Skeletal muscle satellite cell (primary cell): Measurements from ENCODE around the gene ZNF124.
A peak's percentile ranks its signal among the peaks of the same experiment; 100 is the strongest.
"Not testable (repeated sequence)": the region's sequence is repeated elsewhere in the genome, so short reads cannot be mapped to it uniquely, and the experiment has no call there.

Experiments
- H3K27me3 ChIP-seq: 2 replicates; pipeline ENCODE4 v1.7.0; 2013; ENCODE audit warnings: low read length; ENCODE audit not compliant: control insufficient read depth, insufficient read depth
- H3K36me3 ChIP-seq: 2 replicates; pipeline ENCODE4 v1.7.0; 2013; ENCODE audit warnings: mild to moderate bottlenecking, control low read depth, low read length; ENCODE audit not compliant: insufficient read depth
- H3K4me1 ChIP-seq: 2 replicates; pipeline ENCODE4 v1.7.0; 2013; ENCODE audit warnings: low read length; ENCODE audit not compliant: control insufficient read depth, insufficient read depth
- H3K4me2 ChIP-seq: 2 replicates; pipeline ENCODE4 v1.7.0; 2013; ENCODE audit warnings: mild to moderate bottlenecking, low read length
- H3K4me3 ChIP-seq: 2 replicates; pipeline ENCODE4 v1.7.0; 2013; ENCODE audit warnings: low read length
- H3K9ac ChIP-seq: 2 replicates; pipeline ENCODE4 v1.7.0; 2013; ENCODE audit warnings: mild to moderate bottlenecking, low read depth, low read length, moderate library complexity
- H3K9me3 ChIP-seq: replicated peaks from 2 replicates; pipeline ENCODE4 v1.7.0; 2013; ENCODE audit warnings: mild to moderate bottlenecking, control low read depth, low read length

Gene ZNF124

GRCh38 chr1:247165674-247166073 is 6.1 kb downstream of the ZNF124 start:
- H3K4me2 ChIP-seq: no peak overlapping the region
- no peaks in the 10 kb centered on the region for H3K27me3 ChIP-seq
- H3K4me3 ChIP-seq: no peak overlapping the region
- no peaks in the 10 kb centered on the region for H3K4me1 ChIP-seq
- H3K9me3 ChIP-seq: peaks cover 20% of the 10 kb centered on the region
- no peak overlapping the region for H3K9ac ChIP-seq
- no peaks in the 10 kb centered on the region for H3K36me3 ChIP-seq

GRCh38 chr1:247164694-247165093 is 7.1 kb downstream of the ZNF124 start:
- Histone ChIP-seq H3K4me1 (no peaks in the 10 kb centered on the region), H3K9me3 (peaks cover 20% of the 10 kb centered on the region)

GRCh38 chr1:247156787-247157232 is 15.0 kb downstream of the ZNF124 start:
- no peaks in the 10 kb centered on the region for H3K4me1 ChIP-seq
- H3K4me2 ChIP-seq: no peak overlapping the region
- no peak overlapping the region for H3K9ac ChIP-seq
- H3K36me3 ChIP-seq: peaks cover 59% of the 10 kb centered on the region
- H3K27me3 ChIP-seq: no peaks in the 10 kb centered on the region
- peaks cover 49% of the 10 kb centered on the region for H3K9me3 ChIP-seq
- peak overlapping the region; percentile 11 for H3K4me3 ChIP-seq

More at GRCh38 chr1:247164694-247165093, 7.1 kb downstream of the ZNF124 start:
- Histone ChIP-seq H3K9ac (no peak overlapping the region), H3K36me3 (peaks cover under 1% of the 10 kb centered on the region), H3K4me3 (no peak overlapping the region), H3K27me3 (no peaks in the 10 kb centered on the region), H3K4me2 (no peak overlapping the region)

GRCh38 chr1:247147781-247148180 is 24.0 kb downstream of the ZNF124 start:
- no peaks in the 10 kb centered on the region for H3K4me1 ChIP-seq
- H3K4me2 ChIP-seq: no peak overlapping the region
- H3K9me3 ChIP-seq: peaks cover 34% of the 10 kb centered on the region
- H3K36me3 ChIP-seq: peaks cover 45% of the 10 kb centered on the region
- H3K27me3 ChIP-seq: no peaks in the 10 kb centered on the region
- H3K9ac ChIP-seq: no peak overlapping the region
- no peak overlapping the region for H3K4me3 ChIP-seq

GRCh38 chr1:247147120-247147519 is 24.7 kb downstream of the ZNF124 start:
- Histone ChIP-seq H3K9me3 (peaks cover 34% of the 10 kb centered on the region), H3K36me3 (peaks cover 45% of the 10 kb centered on the region)
- not testable (repeated sequence) for H3K4me1 ChIP-seq, H3K9ac ChIP-seq, H3K4me3 ChIP-seq, H3K27me3 ChIP-seq, H3K4me2 ChIP-seq

GRCh38 chr1:247146671-247147070 is 25.1 kb downstream of the ZNF124 start:
- H3K36me3 ChIP-seq: peaks cover 47% of the 10 kb centered on the region
- no peak overlapping the region for H3K9ac ChIP-seq
- H3K27me3 ChIP-seq: no peaks in the 10 kb centered on the region
- H3K4me3 ChIP-seq: no peak overlapping the region
- H3K4me2 ChIP-seq: no peak overlapping the region
- H3K4me1 ChIP-seq: no peaks in the 10 kb centered on the region
- H3K9me3 ChIP-seq: peaks cover 34% of the 10 kb centered on the region

- no peak overlapping the region for H3K4me2 ChIP-seq
- H3K36me3 ChIP-seq: peaks cover 45% of the 10 kb centered on the region
- no peak overlapping the region for H3K4me3 ChIP-seq
- no peaks in the 10 kb centered on the region for H3K4me1 ChIP-seq
- no peaks in the 10 kb centered on the region for H3K27me3 ChIP-seq
- peaks cover 46% of the 10 kb centered on the region for H3K9me3 ChIP-seq
- no peak overlapping the region for H3K9ac ChIP-seq
Observed at GRCh38 chr1:247145279-247145678, 26.5 kb downstream of the ZNF124 start.

- H3K9me3 ChIP-seq: peaks cover 40% of the 10 kb centered on the region
- not testable (repeated sequence) for H3K4me3 ChIP-seq, H3K9ac ChIP-seq
Observed at GRCh38 chr1:247139557-247139956, 32.3 kb downstream of the ZNF124 start.

GRCh38 chr1:247131236-247131635 is 40.6 kb downstream of the ZNF124 start:
- no peaks in the 10 kb centered on the region for H3K4me1 ChIP-seq
- H3K36me3 ChIP-seq: peaks cover 16% of the 10 kb centered on the region
- H3K9me3 ChIP-seq: peaks cover 12% of the 10 kb centered on the region
- H3K4me2 ChIP-seq: no peak overlapping the region
- no peaks in the 10 kb centered on the region for H3K27me3 ChIP-seq
- H3K4me3 ChIP-seq: no peak overlapping the region
- H3K9ac ChIP-seq: no peak overlapping the region

More at GRCh38 chr1:247139557-247139956, 32.3 kb downstream of the ZNF124 start:
- H3K4me1 ChIP-seq, H3K4me2 ChIP-seq, H3K27me3 ChIP-seq: not testable (repeated sequence)
- H3K36me3 ChIP-seq: peaks cover 18% of the 10 kb centered on the region

- not testable (repeated sequence) for H3K27me3 ChIP-seq, H3K9ac ChIP-seq, H3K4me1 ChIP-seq
- Histone ChIP-seq H3K4me2 (peak overlapping the region; percentile 74), H3K4me3 (peak overlapping the region; percentile 52), H3K36me3 (peaks cover 16% of the 10 kb centered on the region), H3K9me3 (peaks cover 12% of the 10 kb centered on the region)
Observed at GRCh38 chr1:247127519-247128282, 44.1 kb downstream of the ZNF124 start.

- not testable (repeated sequence) for H3K4me2 ChIP-seq, H3K9me3 ChIP-seq, H3K4me1 ChIP-seq, H3K9ac ChIP-seq, H3K27me3 ChIP-seq, H3K4me3 ChIP-seq
- H3K36me3 ChIP-seq: peaks cover 12% of the 10 kb centered on the region
Observed at GRCh38 chr1:247126601-247127000, 45.2 kb downstream of the ZNF124 start.

GRCh38 chr1:247126166-247126565 is 45.7 kb downstream of the ZNF124 start:
- not testable (repeated sequence) for H3K4me2 ChIP-seq, H3K9me3 ChIP-seq, H3K36me3 ChIP-seq, H3K27me3 ChIP-seq, H3K4me3 ChIP-seq, H3K4me1 ChIP-seq, H3K9ac ChIP-seq
